A549 treated with CORT108297 at 1 μM for 4 hours (cell line): ENCODE results near the gene GNG5. TPM values are rescaled to one million over a fixed set of nuclear protein-coding genes. Genes with fewer than 3 reads are reported as not detected.

Experiments
- total RNA-seq: library from RNA; stranded (reverse); fragments of 200-300 nt; extraction: Qiagen RNA extraction; gene quantifications from 5 replicates; pipeline ENCODE4 v1.2.3, GENCODE V29; 2022

GNG5 gene
- total RNA-seq, result 176 to 210 TPM (median 177 TPM) in 5 replicates

GRCh38 chr1:84506002-84506728, at the start of gene GNG5, which contains the start of gene SPATA1:
Gene GNG5, minus strand, starts transcription at chr1:84506581. Its CDS starts 490 bp downstream, at chr1:84506091.
Gene SPATA1, plus strand, starts transcription at chr1:84506386. Its CDS starts 9,974 bp downstream, at chr1:84516360.

GRCh38 chr1:84478876-84479868, 27.2 kb downstream of the GNG5 start, which contains the start of gene RPF1:
Gene RPF1, plus strand, starts transcription at chr1:84479266. Its CDS starts 16 bp downstream, at chr1:84479282.

Other genes with a start within 250 kb of the GNG5 start
- 0.22 to 0.65 TPM (median 0.40 TPM) in 5 replicates for gene SAMD13, start 204.9 kb downstream of the GNG5 start, total RNA-seq
- not detected in 5 replicates for gene DNASE2B, start 108.1 kb downstream of the GNG5 start, total RNA-seq
- 27.7 to 35.2 TPM (median 30.6 TPM) in 5 replicates for gene RPF1, start 27.3 kb downstream of the GNG5 start, total RNA-seq
- 0.32 to 1.1 TPM (median 0.62 TPM) in 5 replicates for gene SPATA1, start 195 bp downstream of the GNG5 start, total RNA-seq
- 5.1 to 6.6 TPM (median 5.8 TPM) in 5 replicates for gene CTBS, start 67.9 kb upstream of the GNG5 start, total RNA-seq
- 11.4 to 14.7 TPM (median 12.5 TPM) in 5 replicates for gene SSX2IP, start 183.9 kb upstream of the GNG5 start, total RNA-seq